ENCODE measurements around the gene IL12RB1.

DNA sequence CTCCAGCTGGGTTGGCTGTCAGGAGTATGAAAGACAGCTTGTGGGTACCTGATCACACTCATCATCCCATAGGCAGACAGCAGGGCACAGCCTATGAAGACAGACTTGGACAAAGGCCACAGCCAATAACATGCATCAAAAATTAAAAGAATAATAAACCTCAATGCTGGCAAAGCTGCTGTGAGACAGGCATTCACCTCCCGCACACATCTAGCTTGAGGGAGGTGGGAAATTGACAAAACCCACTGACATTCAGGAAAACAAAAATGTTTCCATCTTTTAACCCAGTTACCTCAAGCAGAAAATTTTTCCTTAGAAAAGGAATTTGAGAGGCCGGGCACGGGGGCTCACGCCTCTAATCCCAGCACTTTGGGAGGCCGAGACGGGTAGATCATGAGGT is 14.4 kb downstream of the IL12RB1 start:
- TF ChIP-seq POLR2A (IDR thresholded peaks at IDR 0.05) = no peak
- TF ChIP-seq CTCF (IDR thresholded peaks at IDR 0.05) = no peak

Data from uterus (tissue), 2 donors.